Mesenchymal stem cell (in vitro differentiated cells and primary cell): ENCODE measurements around the gene PSMB11.

Experiments used
- DNase-seq: peaks from one replicate; pipeline ENCODE4 v3.0.0-alpha.2; 2013
- H2AFZ ChIP-seq: one replicate; pipeline ENCODE4 v1.6.1; 2013; ENCODE audit warnings: low read depth, mild to moderate bottlenecking, control low read depth, inconsistent platforms, low read length, moderate library complexity
- H2AK5ac ChIP-seq: 2 replicates; pipeline ENCODE4 v1.6.1; 2013; ENCODE audit warnings: low read length, moderate library complexity, mild to moderate bottlenecking, inconsistent platforms; ENCODE audit not compliant: severe bottlenecking
- H2BK120ac ChIP-seq: one replicate; pipeline ENCODE4 v1.6.1; 2013; ENCODE audit warnings: low read depth, mild to moderate bottlenecking, inconsistent platforms, low read length, moderate library complexity
- H2BK12ac ChIP-seq, 2 experiments: one replicate each; pipeline ENCODE4 v1.6.1; 2013; ENCODE audit warnings: inconsistent platforms in 2 of 2, low read length in 2 of 2, mild to moderate bottlenecking in 2 of 2, moderate library complexity in 2 of 2, control low read depth in 1 of 2
- H2BK15ac ChIP-seq: one replicate; pipeline ENCODE4 v1.6.1; 2013; ENCODE audit warnings: mild to moderate bottlenecking, low read depth, inconsistent platforms; ENCODE audit not compliant: poor library complexity, severe bottlenecking
- H2BK5ac ChIP-seq: 2 replicates; pipeline ENCODE4 v1.6.1; 2013; ENCODE audit warnings: low read depth, mild to moderate bottlenecking, low read length, control low read depth, inconsistent platforms; ENCODE audit not compliant: poor library complexity, severe bottlenecking
- H3K14ac ChIP-seq, 2 experiments: one replicate each; pipeline ENCODE4 v1.6.1; 2013; ENCODE audit warnings: inconsistent platforms in 2 of 2, low read length in 2 of 2, control low read depth in 1 of 2, mild to moderate bottlenecking in 1 of 2, moderate library complexity in 1 of 2
- H3K18ac ChIP-seq, 2 experiments: one replicate each; pipeline ENCODE4 v1.6.1; 2013; ENCODE audit warnings: inconsistent platforms in 2 of 2, low read length in 2 of 2, control low read depth in 1 of 2, low read depth in 1 of 2, mild to moderate bottlenecking in 1 of 2
- H3K23ac ChIP-seq, 2 experiments: one replicate each; pipeline ENCODE4 v1.6.1; 2013; ENCODE audit warnings: inconsistent platforms in 2 of 2, low read length in 2 of 2, mild to moderate bottlenecking in 2 of 2, moderate library complexity in 2 of 2, control low read depth in 1 of 2
- H3K27ac ChIP-seq: 2 replicates; pipeline ENCODE4 v1.5.1; 2013; ENCODE audit warnings: mild to moderate bottlenecking, moderate library complexity, low read length, control low read depth, inconsistent platforms; ENCODE audit not compliant: poor library complexity, severe bottlenecking
- H3K27me3 ChIP-seq, 2 experiments: 2 replicates each; pipeline versions ENCODE4 v1.6.1 to v1.7.0; 2013; ENCODE audit warnings: low read length in 2 of 2, mild to moderate bottlenecking in 2 of 2, moderate library complexity in 2 of 2, control low read depth in 1 of 2, inconsistent platforms in 1 of 2; ENCODE audit not compliant: control insufficient read depth in 1 of 2, insufficient read depth in 1 of 2
- H3K36me3 ChIP-seq, 2 experiments: 2 replicates each; pipeline versions ENCODE4 v1.6.1 to v1.7.0; 2013; ENCODE audit warnings: low read length in 2 of 2, control low read depth in 1 of 2, inconsistent platforms in 1 of 2, low read depth in 1 of 2, mild to moderate bottlenecking in 1 of 2; ENCODE audit not compliant: insufficient read depth in 2 of 2, control insufficient read depth in 1 of 2
- H3K4ac ChIP-seq, 2 experiments: one replicate each; pipeline ENCODE4 v1.6.1; 2013; ENCODE audit warnings: inconsistent platforms in 2 of 2, low read length in 2 of 2, mild to moderate bottlenecking in 2 of 2, moderate library complexity in 2 of 2, control low read depth in 1 of 2, low read depth in 1 of 2
- H3K4me1 ChIP-seq: 2 replicates; pipeline ENCODE4 v1.6.1; 2013; ENCODE audit warnings: low read depth, low read length, control low read depth; ENCODE audit not compliant: control insufficient read depth, insufficient read depth
- H3K4me2 ChIP-seq: 2 replicates; pipeline ENCODE4 v1.6.1; 2013; ENCODE audit warnings: low read length, mild to moderate bottlenecking, inconsistent platforms; ENCODE audit not compliant: poor library complexity, severe bottlenecking
- H3K4me3 ChIP-seq, 2 experiments: 2 replicates each; pipeline versions ENCODE4 v1.5.1 to v1.7.0; 2013; ENCODE audit warnings: low read length in 2 of 2, mild to moderate bottlenecking in 2 of 2, control low read depth in 1 of 2, low read depth in 1 of 2; ENCODE audit not compliant: insufficient read depth in 1 of 2
- H3K79me1 ChIP-seq: replicated peaks from 2 replicates; pipeline ENCODE4 v1.6.1; 2013; ENCODE audit warnings: mild to moderate bottlenecking, control low read depth, low read length, inconsistent platforms; ENCODE audit not compliant: poor library complexity, severe bottlenecking
- H3K9ac ChIP-seq: 2 replicates; pipeline ENCODE4 v1.7.0; 2013; ENCODE audit warnings: mild to moderate bottlenecking, low read length, moderate library complexity
- H3K9me3 ChIP-seq: 2 replicates; pipeline ENCODE4 v1.7.0; 2013; ENCODE audit warnings: mild to moderate bottlenecking, low read length; ENCODE audit not compliant: control insufficient read depth
- H4K8ac ChIP-seq: one replicate; pipeline ENCODE4 v1.6.1; 2013; ENCODE audit warnings: inconsistent platforms, mild to moderate bottlenecking, low read length, moderate library complexity
- H4K91ac ChIP-seq: one replicate; pipeline ENCODE4 v1.6.1; 2013; ENCODE audit warnings: mild to moderate bottlenecking, low read length, inconsistent platforms
- WGBS: methylation state at CpG from one replicate; pipeline ENCODE4 v1.1.7; 2013; ENCODE audit warnings: mixed read lengths; 5-methylcytosine and 5-hydroxymethylcytosine counted together

The PSMB11 gene

GRCh38 chr14:23005451-23006187 is 36.4 kb upstream of the PSMB11 start:
- Histone ChIP-seq H3K14ac (no peak overlapping the region), H2BK120ac (no peak overlapping the region), H3K23ac (no peak overlapping the region), H2AFZ (no peak overlapping the region), H2AK5ac (no peak overlapping the region), H3K4ac (no peak overlapping the region), H2BK12ac (no peak overlapping the region), H4K91ac (no peak overlapping the region), H3K4me2 (peak overlapping the region; percentile 51), H3K27me3 (no peaks in the 10 kb centered on the region), H2BK15ac (no peak overlapping the region), H3K36me3 (no peaks in the 10 kb centered on the region), H3K4me1 (no peaks in the 10 kb centered on the region), H2BK5ac (no peak overlapping the region), H3K9ac (no peak overlapping the region), H4K8ac (no peak overlapping the region), H3K27ac (no peak overlapping the region), H3K79me1 (no peaks in the 10 kb centered on the region), H3K9me3 (no peaks in the 10 kb centered on the region), H3K18ac (no peak overlapping the region), H3K4me3 (peak overlapping the region in 1 of 2 experiments; percentile 90)
- WGBS, result 77% methylated on average over 2 of the region's 3 CpGs
- DNase-seq, result no peak

DNA sequence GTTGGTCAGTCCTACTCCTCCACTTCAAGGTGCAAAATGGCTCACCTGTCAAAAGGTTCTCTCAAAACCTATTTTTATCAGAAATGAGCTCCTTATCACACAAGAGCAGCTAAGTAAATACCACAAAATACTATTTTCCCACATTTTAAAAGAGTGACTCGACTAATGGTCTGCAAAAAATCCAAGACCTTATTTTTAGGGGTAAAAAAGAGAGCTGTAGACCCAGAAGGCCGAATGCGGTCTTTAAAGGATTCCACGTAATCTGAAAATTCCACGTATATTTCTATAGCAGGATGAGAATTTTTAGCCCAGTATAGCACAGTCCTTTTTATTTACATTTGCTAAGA is 35.9 kb upstream of the PSMB11 start:
- Histone ChIP-seq H4K91ac (no peak overlapping the region), H2BK15ac (no peak overlapping the region), H3K23ac (no peak overlapping the region), H3K14ac (no peak overlapping the region), H2AFZ (no peak overlapping the region), H3K4me2 (peak overlapping the region; percentile 51), H3K4me3 (peak overlapping the region in 1 of 2 experiments; percentile 90), H3K36me3 (no peaks in the 10 kb centered on the region), H2BK5ac (no peak overlapping the region), H3K9me3 (no peaks in the 10 kb centered on the region), H3K4me1 (no peaks in the 10 kb centered on the region), H3K27me3 (no peaks in the 10 kb centered on the region), H2BK12ac (no peak overlapping the region), H4K8ac (no peak overlapping the region), H3K18ac (no peak overlapping the region), H3K9ac (peak overlapping the region; percentile 90), H2BK120ac (no peak overlapping the region), H3K79me1 (no peaks in the 10 kb centered on the region), H3K4ac (no peak overlapping the region), H2AK5ac (no peak overlapping the region), H3K27ac (peak overlapping the region; percentile 94)
- DNase-seq, result no peak
- 89% methylated on average over 5 of the region's 5 CpGs for WGBS

- H3K9me3 ChIP-seq, result no peaks in the 10 kb centered on the region
- 1% methylated on average over 61 of the region's 62 CpGs for WGBS
- no peaks in the 10 kb centered on the region for H3K79me1 ChIP-seq
- H2BK120ac ChIP-seq, result peak overlapping the region; percentile 45
- H3K4me3 ChIP-seq, result peak overlapping the region; percentile 65 to 90
- peak overlapping the region; percentile 54 to 85 for H3K4ac ChIP-seq
- DNase-seq, result peak; percentile 98
- H3K27ac ChIP-seq, result peak overlapping the region; percentile 94
- peak overlapping the region in 1 of 2 experiments; percentile 37 for H2BK12ac ChIP-seq
- H3K14ac ChIP-seq, result peak overlapping the region in 1 of 2 experiments; percentile 98
- H3K36me3 ChIP-seq, result no peaks in the 10 kb centered on the region
- peak overlapping the region; percentile 29 for H2BK15ac ChIP-seq
- H3K27me3 ChIP-seq, result no peaks in the 10 kb centered on the region
- H4K8ac ChIP-seq, result peak overlapping the region; percentile 94
- H3K4me2 ChIP-seq, result peak overlapping the region; percentile 64
- H2BK5ac ChIP-seq, result peak overlapping the region; percentile 87
- peak overlapping the region; percentile 82 to 96 for H3K18ac ChIP-seq
- peak overlapping the region; percentile 94 for H2AFZ ChIP-seq
- peak overlapping the region; percentile 90 for H3K9ac ChIP-seq
- H3K23ac ChIP-seq, result no peak overlapping the region
- no peak overlapping the region for H2AK5ac ChIP-seq
- peak overlapping the region; percentile 84 for H4K91ac ChIP-seq
- no peaks in the 10 kb centered on the region for H3K4me1 ChIP-seq
Observed at GRCh38 chr14:23006544-23007419, 35.2 kb upstream of the PSMB11 start.

- Histone ChIP-seq H3K18ac (no peak overlapping the region), H3K9me3 (no peaks in the 10 kb centered on the region), H3K4me3 (no peak overlapping the region), H3K27ac (no peak overlapping the region), H3K4me2 (no peak overlapping the region), H3K9ac (no peak overlapping the region), H2BK15ac (no peak overlapping the region), H3K79me1 (no peaks in the 10 kb centered on the region), H3K36me3 (no peaks in the 10 kb centered on the region), H3K23ac (no peak overlapping the region), H3K27me3 (no peaks in the 10 kb centered on the region), H2AFZ (no peak overlapping the region), H2BK5ac (no peak overlapping the region), H4K91ac (no peak overlapping the region), H2BK12ac (no peak overlapping the region), H3K4ac (no peak overlapping the region), H3K14ac (no peak overlapping the region), H3K4me1 (peaks cover 1% of the 10 kb centered on the region), H4K8ac (no peak overlapping the region), H2AK5ac (no peak overlapping the region), H2BK120ac (no peak overlapping the region)
- WGBS, result 65% methylated on average over 3 of the region's 3 CpGs
- DNase-seq, result no peak
Observed at GRCh38 chr14:23008831-23009230, 33.2 kb upstream of the PSMB11 start.
